Mucosa of descending colon (tissue), 3 donors: Measurements from ENCODE around the gene OOSP4B. TPM values are rescaled to one million over a fixed set of nuclear protein-coding genes. Genes with fewer than 3 reads are reported as not detected.

Experiments
- ATAC-seq: fragments of 200-7000 bp; cut with Tn5 transposase; one replicate; pipeline ENCODE4 v1.9.1; 2020; ENCODE audit warnings: mild to moderate bottlenecking, moderate library complexity
- DNase-seq, 3 donors: peaks; one replicate each; pipeline ENCODE4 v3.0.0-alpha.2; 2020
- H3K36me3 ChIP-seq: fragments of 200-600 bp; one replicate; pipeline ENCODE4 v1.8.0; 2021; ENCODE audit warnings: low read depth, mild to moderate bottlenecking
- H3K4me1 ChIP-seq: fragments of 200-600 bp; one replicate; pipeline ENCODE4 v1.8.0; 2021; ENCODE audit warnings: low read depth, mild to moderate bottlenecking
- H3K4me3 ChIP-seq: fragments of 200-600 bp; one replicate; pipeline ENCODE4 v1.8.0; 2021; ENCODE audit warnings: mild to moderate bottlenecking
- H3K9me3 ChIP-seq: fragments of 200-600 bp; one replicate; pipeline ENCODE4 v1.8.0; 2021; ENCODE audit warnings: mild to moderate bottlenecking
- intact Hi-C, 2 donors: fragments of 100-400 bp; cut with DNase I in 1 of 2; cut with micrococcal nuclease in 1 of 2; formaldehyde crosslinking; loops; one replicate each; pipeline versions ENCODE4 v1.11.0 to v1.11.1; 2022; cut with DNase I, micrococcal nuclease
- total RNA-seq, 3 donors: library from RNA; stranded (reverse); fragmentation: NEBNext Ultra II Directional in 2 of 3; extraction: Animal tissue kit (Norgen Biotek cat#: 25700) in 2 of 3; gene quantifications; one replicate each; pipeline versions ENCODE4 v1.2.1 to v1.2.4, GENCODE V29; 2021 to 2023
- TF ChIP-seq, protein P1 (sequence below): fragments of 200-600 bp; IDR thresholded peaks from one replicate; pipeline ENCODE4 v1.8.0; 2022; ENCODE audit warnings: antibody characterized with exemption, mild to moderate bottlenecking
- donor health status: DM: no; HTN: no; CAD: no; lungs with moderate emphysema.
- donor health status: DM: no; HTN: no; CAD: no.
- donor health status: DM: no; HTN: yes; CAD: no.

OOSP4B gene
- total RNA-seq, 3 donors from 2014 or later: not detected

DNA sequence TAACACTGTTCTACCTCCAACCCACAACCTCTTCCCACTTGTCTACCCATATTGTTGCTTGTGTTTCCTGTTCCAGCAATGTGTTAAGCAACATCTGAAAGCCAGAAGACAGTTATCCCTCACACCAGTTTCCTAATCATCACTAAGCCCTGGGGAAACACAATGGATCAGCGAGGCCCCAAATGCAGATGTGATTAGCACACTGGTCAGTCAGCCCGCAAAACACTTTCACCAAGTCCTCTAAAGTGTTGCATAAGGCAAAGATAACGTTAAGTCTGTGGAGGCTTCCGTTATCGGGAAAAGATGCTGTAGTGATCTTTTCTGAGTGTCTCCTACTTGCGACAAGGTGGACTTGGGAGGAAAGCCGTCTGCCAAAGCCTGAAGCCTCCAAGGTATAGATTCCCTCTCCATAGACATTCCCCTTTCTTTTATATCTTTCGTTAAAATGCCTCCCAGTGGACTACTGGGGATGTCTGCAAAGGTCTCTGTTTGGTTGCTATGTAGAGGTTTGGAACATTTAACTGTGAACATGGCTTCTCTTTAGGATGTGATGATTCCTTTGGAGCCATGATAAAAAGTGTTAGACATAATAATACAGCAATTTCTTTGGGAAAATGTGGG lies 39.5 kb downstream of the OOSP4B start, which contains the start of gene MS4A3:
Gene MS4A3, plus strand, starts transcription at position 317 of the 621 bp plus-strand sequence. CDS start 4,496 bp downstream, outside the sequence.
- TF ChIP-seq, protein P1, sequence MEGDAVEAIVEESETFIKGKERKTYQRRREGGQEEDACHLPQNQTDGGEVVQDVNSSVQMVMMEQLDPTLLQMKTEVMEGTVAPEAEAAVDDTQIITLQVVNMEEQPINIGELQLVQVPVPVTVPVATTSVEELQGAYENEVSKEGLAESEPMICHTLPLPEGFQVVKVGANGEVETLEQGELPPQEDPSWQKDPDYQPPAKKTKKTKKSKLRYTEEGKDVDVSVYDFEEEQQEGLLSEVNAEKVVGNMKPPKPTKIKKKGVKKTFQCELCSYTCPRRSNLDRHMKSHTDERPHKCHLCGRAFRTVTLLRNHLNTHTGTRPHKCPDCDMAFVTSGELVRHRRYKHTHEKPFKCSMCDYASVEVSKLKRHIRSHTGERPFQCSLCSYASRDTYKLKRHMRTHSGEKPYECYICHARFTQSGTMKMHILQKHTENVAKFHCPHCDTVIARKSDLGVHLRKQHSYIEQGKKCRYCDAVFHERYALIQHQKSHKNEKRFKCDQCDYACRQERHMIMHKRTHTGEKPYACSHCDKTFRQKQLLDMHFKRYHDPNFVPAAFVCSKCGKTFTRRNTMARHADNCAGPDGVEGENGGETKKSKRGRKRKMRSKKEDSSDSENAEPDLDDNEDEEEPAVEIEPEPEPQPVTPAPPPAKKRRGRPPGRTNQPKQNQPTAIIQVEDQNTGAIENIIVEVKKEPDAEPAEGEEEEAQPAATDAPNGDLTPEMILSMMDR: no peak
- ATAC-seq: no peak
- intact Hi-C loops: no loop called here
- H3K9me3 ChIP-seq: no peaks in the 10 kb centered on the region
- no peaks in the 10 kb centered on the region for H3K4me1 ChIP-seq
- no peak for DNase-seq
- no peaks in the 10 kb centered on the region for H3K36me3 ChIP-seq
- no peak within 1 kb of the TSS for H3K4me3 ChIP-seq

DNA sequence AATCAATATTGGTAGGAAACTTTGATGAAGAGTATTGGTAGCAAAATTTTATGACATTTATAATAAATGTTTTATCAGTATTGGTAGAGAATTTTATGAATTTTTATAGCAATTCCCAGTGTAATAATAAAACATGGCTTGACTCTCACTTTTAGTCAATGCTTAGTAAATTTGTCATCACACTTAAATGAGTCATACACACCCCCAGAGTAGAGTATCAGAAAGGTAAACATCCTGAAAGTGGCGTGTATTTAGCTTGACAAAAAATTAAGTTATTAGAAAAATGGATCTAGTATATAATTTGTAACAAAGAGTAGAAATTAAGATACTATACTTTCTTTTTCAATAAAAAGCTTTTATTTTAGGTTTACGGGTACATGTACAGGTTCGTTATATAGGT lies 42.1 kb downstream of the OOSP4B start:
- ATAC-seq (no peak), DNase-seq (no peak)
- intact Hi-C loops: no loop called here
- Histone ChIP-seq H3K4me3 (no peak overlapping the region), H3K4me1 (no peaks in the 10 kb centered on the region), H3K9me3 (no peaks in the 10 kb centered on the region), H3K36me3 (no peaks in the 10 kb centered on the region)
- TF ChIP-seq, protein P1: no peak

DNA sequence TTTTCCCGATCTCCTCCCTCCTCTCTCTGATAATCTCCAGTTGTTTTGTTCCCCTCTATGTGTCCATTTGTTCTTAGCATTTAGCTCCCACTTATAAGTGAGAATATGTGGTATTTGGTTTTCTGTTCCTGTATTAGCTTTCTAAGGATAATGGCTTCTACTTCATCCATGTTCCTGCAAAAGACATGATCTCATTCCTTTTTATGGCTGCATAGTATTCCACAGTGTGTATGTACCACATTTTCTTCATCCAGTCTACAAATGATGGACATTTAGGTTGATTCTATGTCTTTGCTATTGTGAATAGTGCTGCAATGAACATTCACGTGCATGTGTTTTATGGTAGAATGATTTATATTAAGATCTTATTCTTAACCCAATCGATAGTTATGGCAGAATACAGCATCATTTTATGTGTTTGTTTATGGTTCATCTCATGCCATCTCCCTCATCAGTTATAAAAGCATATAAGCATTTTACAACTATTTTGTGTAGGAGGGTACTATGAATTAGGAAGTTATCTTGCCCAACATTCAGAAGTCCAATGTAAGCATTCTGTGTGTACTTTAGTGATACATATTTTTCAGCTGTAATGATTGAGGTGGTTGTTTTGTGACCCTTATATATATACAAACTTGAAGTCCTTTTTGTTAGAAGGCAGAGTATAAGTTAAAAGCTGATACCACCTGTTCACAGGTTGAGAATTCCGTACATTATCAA lies 42.7 kb downstream of the OOSP4B start:
- H3K9me3 ChIP-seq: no peaks in the 10 kb centered on the region
- no peaks in the 10 kb centered on the region for H3K36me3 ChIP-seq
- DNase-seq: no peak
- intact Hi-C loops: no loop called here
- H3K4me3 ChIP-seq: no peak overlapping the region
- H3K4me1 ChIP-seq: no peaks in the 10 kb centered on the region
- TF ChIP-seq, protein P1: no peak
- ATAC-seq: no peak

DNA sequence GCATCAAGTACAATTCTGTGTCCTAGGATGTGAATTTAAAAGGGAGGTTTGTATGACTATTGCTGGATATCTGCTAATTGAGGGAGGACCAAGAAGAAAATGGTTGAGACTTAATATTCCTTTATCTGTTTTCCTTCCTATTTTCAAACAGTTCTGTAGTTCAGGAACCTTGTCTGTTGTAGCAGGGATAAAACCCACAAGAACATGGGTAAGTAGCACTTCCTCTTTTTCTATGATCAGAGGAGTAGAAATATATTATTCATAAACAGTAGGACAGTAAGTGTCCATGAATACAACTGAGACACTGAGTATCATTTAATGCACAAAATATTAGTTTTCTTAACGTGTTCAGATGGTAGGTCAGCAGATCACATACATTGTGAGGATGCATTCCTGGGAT lies 47.1 kb downstream of the OOSP4B start:
- no peaks in the 10 kb centered on the region for H3K36me3 ChIP-seq
- no peak for ATAC-seq
- H3K4me3 ChIP-seq: no peak overlapping the region
- no peak for DNase-seq
- H3K4me1 ChIP-seq: no peaks in the 10 kb centered on the region
- intact Hi-C loops: no loop called here
- TF ChIP-seq, protein P1: no peak
- H3K9me3 ChIP-seq: no peaks in the 10 kb centered on the region

DNA sequence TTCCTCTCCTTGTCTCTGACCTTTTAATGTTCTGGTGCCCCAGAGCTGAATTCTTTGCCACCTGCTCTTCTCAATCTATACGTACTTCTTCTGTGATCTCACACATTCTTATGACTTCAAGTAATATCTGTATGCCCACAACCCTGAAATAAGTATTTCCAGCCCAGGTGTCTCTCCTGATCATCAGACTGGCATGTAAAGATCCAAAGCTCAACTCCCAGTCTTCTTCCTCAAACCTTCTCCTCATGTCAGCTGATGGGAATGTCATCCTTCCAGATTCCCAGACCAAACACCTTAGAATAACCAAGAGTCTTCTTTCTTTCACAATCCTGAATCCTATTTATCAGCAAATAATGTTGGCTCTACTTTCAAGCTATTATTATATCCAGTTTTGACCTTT lies 48.8 kb downstream of the OOSP4B start:
- H3K9me3 ChIP-seq: no peaks in the 10 kb centered on the region
- H3K4me1 ChIP-seq: no peaks in the 10 kb centered on the region
- DNase-seq (no peak), ATAC-seq (no peak)
- no peaks in the 10 kb centered on the region for H3K36me3 ChIP-seq
- no peak overlapping the region for H3K4me3 ChIP-seq
- intact Hi-C loops: no loop called here
- TF ChIP-seq, protein P1: no peak
